ENCODE data around the gene PCP2. TPM values are rescaled to one million over a fixed set of nuclear protein-coding genes. Genes with fewer than 3 reads are reported as not detected.

Gene PCP2
- polyA plus RNA-seq, 6 donors from 2014 or later = 0.64 to 0.76 (median 0.70) TPM; not detected in 2

GRCh38 chr19:7629347-7630054 lies 4.0 kb downstream of the PCP2 start, which contains the start of the genes PET100 and XAB2:
TSS of gene PET100 (plus strand) at chr19:7629793. CDS start at chr19:7629834, 41 bp downstream.
TSS of gene XAB2 (minus strand) at chr19:7629545. CDS start at chr19:7629527, 18 bp downstream.
- no peaks in the 10 kb centered on the region for H3K9me3 Mint-ChIP-seq
- H3K4me1 Mint-ChIP-seq = peaks cover 45 to 62% (median 49%) of the 10 kb centered on the region in 3 donors
- H3K4me3 Mint-ChIP-seq = peak within 1 kb of the TSS; percentile 93 to 100 (median 98)
- DNase-seq = peak; percentile 94
- no peaks in the 10 kb centered on the region for H3K27me3 Mint-ChIP-seq
- peak within 1 kb of the TSS; percentile 98 to 99 (median 99) for H3K27ac Mint-ChIP-seq
- peak; percentile 97 to 98 for ATAC-seq (ENCODE audit: low read depth in 2 of 2)
- peaks cover 0 to 11% of the 10 kb centered on the region in 2 donors for H3K36me3 Mint-ChIP-seq

- Mint-ChIP-seq H3K4me3 (peak overlapping the region; percentile 93 to 100 (median 98)), H3K36me3 (peaks cover 0 to 11% of the 10 kb centered on the region in 2 donors), H3K9me3 (no peaks in the 10 kb centered on the region), H3K27me3 (no peaks in the 10 kb centered on the region), H3K4me1 (peaks cover 42 to 55% (median 45%) of the 10 kb centered on the region in 3 donors), H3K27ac (peak overlapping the region; percentile 98 to 99 (median 99))
- DNase-seq (no peak), ATAC-seq (ENCODE audit: low read depth in 2 of 2) (no peak)
These were observed 4.8 kb downstream of the PCP2 start for GRCh38 chr19:7628589-7629311.

GRCh38 chr19:7627166-7627565 lies 6.4 kb downstream of the PCP2 start:
- peak overlapping the region in 3 of 8 donors; percentile 26 to 94 (median 75) for H3K4me3 Mint-ChIP-seq
- no peak for DNase-seq
- H3K27me3 Mint-ChIP-seq = no peaks in the 10 kb centered on the region
- ATAC-seq (ENCODE audit: low read depth in 2 of 2) = no peak
- H3K9me3 Mint-ChIP-seq = no peaks in the 10 kb centered on the region
- no peak overlapping the region for H3K27ac Mint-ChIP-seq
- peaks cover 40 to 50% (median 42%) of the 10 kb centered on the region in 3 donors for H3K4me1 Mint-ChIP-seq
- H3K36me3 Mint-ChIP-seq = peaks cover 6 to 18% of the 10 kb centered on the region in 2 donors

- no peak for ATAC-seq (ENCODE audit: low read depth in 2 of 2)
- Mint-ChIP-seq H3K27me3 (no peaks in the 10 kb centered on the region), H3K4me3 (peak overlapping the region in 1 of 8 donors; percentile 9), H3K4me1 (peaks cover 37 to 42% (median 38%) of the 10 kb centered on the region in 3 donors), H3K36me3 (peaks cover 11 to 18% of the 10 kb centered on the region in 2 donors), H3K27ac (no peak overlapping the region), H3K9me3 (no peaks in the 10 kb centered on the region)
- no peak for DNase-seq
These were observed 7.7 kb downstream of the PCP2 start for GRCh38 chr19:7625763-7626372.

GRCh38 chr19:7624810-7625209 lies 8.7 kb downstream of the PCP2 start:
- H3K4me3 Mint-ChIP-seq = peak overlapping the region in 1 of 8 donors; percentile 24
- DNase-seq = no peak
- ATAC-seq (ENCODE audit: low read depth in 2 of 2) = no peak
- H3K4me1 Mint-ChIP-seq = peaks cover 26 to 32% (median 27%) of the 10 kb centered on the region in 3 donors
- H3K9me3 Mint-ChIP-seq = no peaks in the 10 kb centered on the region
- H3K36me3 Mint-ChIP-seq = peaks cover 11 to 16% of the 10 kb centered on the region in 2 donors
- H3K27ac Mint-ChIP-seq = no peak overlapping the region
- no peaks in the 10 kb centered on the region for H3K27me3 Mint-ChIP-seq

GRCh38 chr19:7623725-7624603 lies 9.6 kb downstream of the PCP2 start:
- H3K27ac Mint-ChIP-seq = no peak overlapping the region
- DNase-seq (no peak), ATAC-seq (ENCODE audit: low read depth in 2 of 2) (no peak)
- no peaks in the 10 kb centered on the region for H3K9me3 Mint-ChIP-seq
- H3K4me1 Mint-ChIP-seq = peaks cover 18 to 23% (median 19%) of the 10 kb centered on the region in 3 donors
- peak overlapping the region in 1 of 8 donors; percentile 24 for H3K4me3 Mint-ChIP-seq
- no peaks in the 10 kb centered on the region for H3K27me3 Mint-ChIP-seq
- H3K36me3 Mint-ChIP-seq = peaks cover 9 to 11% of the 10 kb centered on the region in 2 donors

GRCh38 chr19:7622933-7623685 lies 10.4 kb downstream of the PCP2 start:
- Mint-ChIP-seq H3K4me3 (peak overlapping the region in 1 of 8 donors; percentile 18), H3K9me3 (no peaks in the 10 kb centered on the region), H3K27ac (no peak overlapping the region), H3K27me3 (no peaks in the 10 kb centered on the region), H3K36me3 (peaks cover 16 to 18% of the 10 kb centered on the region in 2 donors), H3K4me1 (peaks cover 9 to 24% (median 10%) of the 10 kb centered on the region in 3 donors)
- ATAC-seq (ENCODE audit: low read depth in 2 of 2) (peak; percentile 28 to 29), DNase-seq (no peak)

GRCh38 chr19:7620442-7621412 lies 12.8 kb downstream of the PCP2 start:
- H3K4me3 Mint-ChIP-seq = no peak overlapping the region
- peaks cover 18% of the 10 kb centered on the region in 2 donors for H3K36me3 Mint-ChIP-seq
- ATAC-seq (ENCODE audit: low read depth in 2 of 2) (no peak), DNase-seq (no peak)
- H3K4me1 Mint-ChIP-seq = peaks cover 0 to 12% (median 0%) of the 10 kb centered on the region in 3 donors
- H3K27ac Mint-ChIP-seq = no peak overlapping the region
- H3K27me3 Mint-ChIP-seq = no peaks in the 10 kb centered on the region
- peaks cover 0 to 1% (median 0%) of the 10 kb centered on the region in 7 donors for H3K9me3 Mint-ChIP-seq

GRCh38 chr19:7619671-7620441 lies 13.7 kb downstream of the PCP2 start:
- ATAC-seq (ENCODE audit: low read depth in 2 of 2) = no peak
- peaks cover 0 to 1% (median 0%) of the 10 kb centered on the region in 7 donors for H3K9me3 Mint-ChIP-seq
- no peak overlapping the region for H3K27ac Mint-ChIP-seq
- no peak overlapping the region for H3K4me3 Mint-ChIP-seq
- peaks cover 0 to 10% (median 0%) of the 10 kb centered on the region in 3 donors for H3K4me1 Mint-ChIP-seq
- peaks cover 18% of the 10 kb centered on the region in 2 donors for H3K36me3 Mint-ChIP-seq
- H3K27me3 Mint-ChIP-seq = no peaks in the 10 kb centered on the region
- no peak for DNase-seq

GRCh38 chr19:7618771-7619510 lies 14.6 kb downstream of the PCP2 start:
- H3K27ac Mint-ChIP-seq = peak overlapping the region in 2 of 6 donors; percentile 35 to 70

More at GRCh38 chr19:7618771-7619510, 14.6 kb downstream of the PCP2 start:
- no peak for DNase-seq
- no peak for ATAC-seq (ENCODE audit: low read depth in 2 of 2)
- Mint-ChIP-seq H3K4me1 (peaks cover 0 to 8% (median 0%) of the 10 kb centered on the region in 3 donors), H3K9me3 (peaks cover 0 to 1% (median 0%) of the 10 kb centered on the region in 7 donors), H3K27me3 (no peaks in the 10 kb centered on the region), H3K4me3 (no peak overlapping the region), H3K36me3 (peaks cover 18% of the 10 kb centered on the region in 2 donors)
